ENCODE results near the gene BIN1. TPM values are rescaled to one million over a fixed set of nuclear protein-coding genes. Genes with fewer than 3 reads are reported as not detected.

Gene BIN1
- total RNA-seq, 2 donors from 2014 or later, result 24.9 to 30.1 TPM

- DNase-seq (ENCODE audit: low spot score), result no peak
- H3K9me3 ChIP-seq, result no peaks in the 10 kb centered on the region
- H3K4me1 ChIP-seq (ENCODE audit: control insufficient read depth in 1 of 2, low read depth in 2 of 2), result peaks cover 7 to 16% of the 10 kb centered on the region in 2 donors
- ATAC-seq (ENCODE audit: insufficient number of reproducible peaks, low FRiP score, low read depth), result no peak
- no peak for TF ChIP-seq CTCF (IDR thresholded peaks at IDR 0.05)
- H3K36me3 ChIP-seq, result no peaks in the 10 kb centered on the region
- no peak overlapping the region for H3K4me3 ChIP-seq
- H3K27ac ChIP-seq, result no peak overlapping the region
- H3K27me3 ChIP-seq (replicated peaks; ENCODE audit: insufficient read depth), result no peaks in the 10 kb centered on the region
Observed at GRCh38 chr2:127023504-127023903, 83.5 kb downstream of the BIN1 start.

- ATAC-seq (ENCODE audit: insufficient number of reproducible peaks, low FRiP score, low read depth), result no peak
- no peak for TF ChIP-seq CTCF (IDR thresholded peaks at IDR 0.05)
- Histone ChIP-seq H3K27ac (no peak overlapping the region), H3K4me1 (ENCODE audit: control insufficient read depth in 1 of 2, low read depth in 2 of 2) (peaks cover 7 to 16% of the 10 kb centered on the region in 2 donors), H3K36me3 (no peaks in the 10 kb centered on the region), H3K9me3 (no peaks in the 10 kb centered on the region), H3K4me3 (no peak overlapping the region), H3K27me3 (replicated peaks; ENCODE audit: insufficient read depth) (no peaks in the 10 kb centered on the region)
- DNase-seq (ENCODE audit: low spot score), result no peak
Observed at GRCh38 chr2:127022817-127023216, 84.1 kb downstream of the BIN1 start.

GRCh38 chr2:127020536-127020935, 86.4 kb downstream of the BIN1 start:
- peaks cover 7% of the 10 kb centered on the region in 2 donors for H3K4me1 ChIP-seq (ENCODE audit: control insufficient read depth in 1 of 2, low read depth in 2 of 2)
- no peak overlapping the region for H3K27ac ChIP-seq
- no peak for ATAC-seq (ENCODE audit: insufficient number of reproducible peaks, low FRiP score, low read depth)
- no peak overlapping the region for H3K4me3 ChIP-seq
- no peaks in the 10 kb centered on the region for H3K27me3 ChIP-seq (replicated peaks; ENCODE audit: insufficient read depth)
- no peaks in the 10 kb centered on the region for H3K36me3 ChIP-seq
- DNase-seq (ENCODE audit: low spot score), result no peak
- TF ChIP-seq CTCF (IDR thresholded peaks at IDR 0.05), result no peak
- H3K9me3 ChIP-seq, result no peaks in the 10 kb centered on the region

GRCh38 chr2:127017548-127017947, 89.4 kb downstream of the BIN1 start:
- ATAC-seq (ENCODE audit: insufficient number of reproducible peaks, low FRiP score, low read depth) (no peak), DNase-seq (ENCODE audit: low spot score) (no peak)
- no peak overlapping the region for H3K27ac ChIP-seq
- no peaks in the 10 kb centered on the region for H3K9me3 ChIP-seq
- H3K27me3 ChIP-seq (replicated peaks; ENCODE audit: insufficient read depth), result no peaks in the 10 kb centered on the region
- H3K36me3 ChIP-seq, result no peaks in the 10 kb centered on the region
- H3K4me1 ChIP-seq (ENCODE audit: control insufficient read depth in 1 of 2, low read depth in 2 of 2), result no peaks in the 10 kb centered on the region
- TF ChIP-seq CTCF (IDR thresholded peaks at IDR 0.05), result no peak
- H3K4me3 ChIP-seq, result no peak overlapping the region

- Histone ChIP-seq H3K9me3 (no peaks in the 10 kb centered on the region), H3K4me1 (ENCODE audit: control insufficient read depth in 1 of 2, low read depth in 2 of 2) (no peaks in the 10 kb centered on the region), H3K36me3 (no peaks in the 10 kb centered on the region), H3K27ac (no peak overlapping the region), H3K4me3 (no peak overlapping the region), H3K27me3 (replicated peaks; ENCODE audit: insufficient read depth) (no peaks in the 10 kb centered on the region)
- ATAC-seq (ENCODE audit: insufficient number of reproducible peaks, low FRiP score, low read depth) (no peak), DNase-seq (ENCODE audit: low spot score) (no peak)
- no peak for TF ChIP-seq CTCF (IDR thresholded peaks at IDR 0.05)
Observed at GRCh38 chr2:127016329-127016728, 90.6 kb downstream of the BIN1 start.
